Glutamatergic neuron (in vitro differentiated cells): Measurements from ENCODE around the gene PMPCB. TPM values are rescaled to one million over a fixed set of nuclear protein-coding genes. Genes with fewer than 3 reads are reported as not detected.
"Not testable (repeated sequence)": the region's sequence is repeated elsewhere in the genome, so short reads cannot be mapped to it uniquely, and the experiment has no call there.

Experiments used
- DNase-seq: peaks from one replicate; pipeline ENCODE4 v3.0.0; 2022
- H3K27ac Mint-ChIP-seq: one replicate; pipeline ENCODE4 v1.8.0; 2020; ENCODE audit warnings: mild to moderate bottlenecking, mixed read lengths, inconsistent platforms; ENCODE audit not compliant: unreplicated experiment
- H3K27me3 Mint-ChIP-seq: one replicate; pipeline ENCODE4 v1.8.0; 2020; ENCODE audit warnings: mild to moderate bottlenecking, moderate library complexity, mixed read lengths, inconsistent platforms; ENCODE audit not compliant: unreplicated experiment
- H3K36me3 Mint-ChIP-seq: one replicate; pipeline ENCODE4 v1.8.0; 2020; ENCODE audit warnings: mild to moderate bottlenecking, mixed read lengths, inconsistent platforms; ENCODE audit not compliant: unreplicated experiment
- H3K4me1 Mint-ChIP-seq: one replicate; pipeline ENCODE4 v1.8.0; 2020; ENCODE audit warnings: mild to moderate bottlenecking, low read depth, mixed read lengths, inconsistent platforms; ENCODE audit not compliant: unreplicated experiment
- H3K4me3 Mint-ChIP-seq: one replicate; pipeline ENCODE4 v1.8.0; 2020; ENCODE audit warnings: mild to moderate bottlenecking, mixed read lengths, inconsistent platforms; ENCODE audit not compliant: unreplicated experiment
- H3K9me3 Mint-ChIP-seq: one replicate; pipeline ENCODE4 v1.8.0; 2020; ENCODE audit warnings: mild to moderate bottlenecking, moderate library complexity, mixed read lengths, inconsistent platforms; ENCODE audit not compliant: unreplicated experiment
- total RNA-seq: library from RNA; stranded (reverse); fragmentation: NEBNext Ultra II Directional; extraction: Animal tissue kit (Norgen Biotek cat#: 25700); gene quantifications from one replicate; pipeline ENCODE4 v1.2.1, GENCODE V29; 2021; ENCODE audit not compliant: unreplicated experiment
- TF ChIP-seq, protein P1 (sequence below): fragments of 200-600 bp; sonication (generic); IDR thresholded peaks from one replicate; pipeline ENCODE4 v1.5.0; 2021; ENCODE audit not compliant: partially characterized antibody, unreplicated experiment

PMPCB gene
- total RNA-seq, 1 donor from 2014 or later, result 59.8 TPM

DNA sequence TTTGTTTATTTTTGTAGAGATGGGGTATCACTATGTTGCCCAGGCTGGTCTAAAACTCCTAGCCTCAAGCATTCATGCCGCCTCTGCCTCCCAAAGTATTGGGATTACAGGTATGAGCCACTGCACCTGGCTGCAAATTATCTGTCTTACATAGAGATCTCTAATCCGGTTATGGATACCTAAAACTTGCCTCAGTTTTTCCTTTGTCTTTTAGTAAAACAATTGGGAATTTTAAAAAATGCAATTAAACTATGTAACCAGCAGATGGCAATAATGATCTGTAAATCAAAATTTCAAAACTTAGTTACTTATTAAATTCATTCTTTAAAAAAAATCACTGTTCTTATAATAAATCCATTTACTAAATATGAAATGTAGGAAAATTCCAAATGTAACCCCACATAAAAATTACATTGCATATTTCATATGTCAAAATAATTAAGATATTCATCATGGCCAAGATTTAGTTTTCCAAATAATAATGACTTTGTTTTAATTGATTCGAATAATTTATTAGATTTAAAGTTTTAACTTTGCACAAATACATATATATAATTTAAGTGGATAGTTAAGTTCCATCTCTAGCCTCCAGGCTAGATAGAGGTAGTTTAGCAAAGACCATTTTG, 14.3 kb upstream of the PMPCB start:
- TF ChIP-seq, protein P1, sequence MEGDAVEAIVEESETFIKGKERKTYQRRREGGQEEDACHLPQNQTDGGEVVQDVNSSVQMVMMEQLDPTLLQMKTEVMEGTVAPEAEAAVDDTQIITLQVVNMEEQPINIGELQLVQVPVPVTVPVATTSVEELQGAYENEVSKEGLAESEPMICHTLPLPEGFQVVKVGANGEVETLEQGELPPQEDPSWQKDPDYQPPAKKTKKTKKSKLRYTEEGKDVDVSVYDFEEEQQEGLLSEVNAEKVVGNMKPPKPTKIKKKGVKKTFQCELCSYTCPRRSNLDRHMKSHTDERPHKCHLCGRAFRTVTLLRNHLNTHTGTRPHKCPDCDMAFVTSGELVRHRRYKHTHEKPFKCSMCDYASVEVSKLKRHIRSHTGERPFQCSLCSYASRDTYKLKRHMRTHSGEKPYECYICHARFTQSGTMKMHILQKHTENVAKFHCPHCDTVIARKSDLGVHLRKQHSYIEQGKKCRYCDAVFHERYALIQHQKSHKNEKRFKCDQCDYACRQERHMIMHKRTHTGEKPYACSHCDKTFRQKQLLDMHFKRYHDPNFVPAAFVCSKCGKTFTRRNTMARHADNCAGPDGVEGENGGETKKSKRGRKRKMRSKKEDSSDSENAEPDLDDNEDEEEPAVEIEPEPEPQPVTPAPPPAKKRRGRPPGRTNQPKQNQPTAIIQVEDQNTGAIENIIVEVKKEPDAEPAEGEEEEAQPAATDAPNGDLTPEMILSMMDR, result peak; percentile 16
- H3K9me3 Mint-ChIP-seq, H3K36me3 Mint-ChIP-seq, H3K4me1 Mint-ChIP-seq, H3K4me3 Mint-ChIP-seq, H3K27ac Mint-ChIP-seq, DNase-seq: not testable (repeated sequence)
- H3K27me3 Mint-ChIP-seq, result peaks cover 12% of the 10 kb centered on the region

DNA sequence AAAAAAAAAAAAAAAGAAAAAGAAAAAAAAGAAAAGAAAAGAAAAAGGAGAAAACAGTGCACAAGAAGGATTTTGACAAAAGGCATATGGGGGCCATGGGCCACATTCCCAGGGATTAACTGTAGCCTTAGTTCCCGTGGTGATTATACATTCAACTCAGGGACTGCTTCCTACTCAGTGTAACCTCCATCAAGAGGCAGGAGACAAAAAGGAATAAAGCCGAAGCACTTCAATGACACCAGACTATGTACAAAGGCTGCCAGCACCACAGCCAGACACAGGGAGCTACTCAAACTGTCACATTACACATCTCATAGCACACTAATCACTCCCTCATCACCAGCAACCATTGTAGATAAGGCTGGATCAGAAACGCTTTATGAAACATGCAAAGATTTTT, 5.1 kb upstream of the PMPCB start:
- Mint-ChIP-seq H3K4me3 (no peak overlapping the region), H3K27ac (no peak overlapping the region), H3K36me3 (no peaks in the 10 kb centered on the region), H3K4me1 (peaks cover 5% of the 10 kb centered on the region), H3K27me3 (peaks cover 3% of the 10 kb centered on the region), H3K9me3 (no peaks in the 10 kb centered on the region)
- DNase-seq, result no peak
- TF ChIP-seq, protein P1, result no peak

DNA sequence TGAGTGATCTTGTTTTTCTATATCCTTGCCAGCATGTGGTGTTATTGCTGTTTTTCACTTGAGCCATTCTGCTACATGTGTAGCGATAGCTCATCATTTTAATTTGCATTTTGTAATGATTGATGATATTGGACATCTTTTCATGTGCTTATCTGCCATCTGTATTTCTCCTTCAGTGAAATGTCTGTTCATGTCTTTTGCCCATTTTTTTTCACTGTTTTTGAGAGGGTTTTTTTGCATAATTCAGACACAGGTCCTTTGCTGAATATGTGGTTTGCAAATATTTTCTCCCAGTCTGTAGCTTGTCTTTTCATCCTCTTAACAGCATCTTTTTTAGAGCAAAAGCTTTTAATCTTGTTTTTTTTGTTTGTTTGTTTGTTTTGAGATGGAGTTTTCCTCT, 3.7 kb upstream of the PMPCB start:
- Mint-ChIP-seq H3K27me3 (peaks cover 3% of the 10 kb centered on the region), H3K9me3 (no peaks in the 10 kb centered on the region), H3K4me1 (peaks cover 11% of the 10 kb centered on the region), H3K4me3 (no peak overlapping the region), H3K36me3 (no peaks in the 10 kb centered on the region), H3K27ac (no peak overlapping the region)
- TF ChIP-seq, protein P1, result no peak
- no peak for DNase-seq

DNA sequence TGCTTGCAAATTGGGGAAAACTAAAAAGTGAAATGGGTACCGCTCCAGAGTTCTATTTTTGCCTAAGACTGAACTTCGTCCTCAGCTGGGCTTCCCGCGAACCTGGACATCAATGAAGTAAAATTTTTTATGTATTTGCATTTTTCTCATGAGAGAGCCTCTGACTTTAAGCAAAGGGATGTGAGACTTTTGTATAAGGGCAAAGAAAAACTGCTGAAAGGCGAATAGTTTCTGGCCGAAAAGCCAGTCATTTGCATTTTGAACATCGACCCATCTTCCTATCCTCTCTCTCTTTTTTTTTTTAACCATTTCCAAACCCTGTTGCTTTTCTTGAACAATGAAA, 573 bp downstream of the PMPCB start:
- TF ChIP-seq, protein P1, result no peak
- Mint-ChIP-seq H3K27me3 (peaks cover 1% of the 10 kb centered on the region), H3K9me3 (no peaks in the 10 kb centered on the region), H3K27ac (peak overlapping the region; percentile 85), H3K4me1 (peaks cover 11% of the 10 kb centered on the region), H3K36me3 (no peaks in the 10 kb centered on the region), H3K4me3 (peak overlapping the region; percentile 93)
- DNase-seq, result no peak

DNA sequence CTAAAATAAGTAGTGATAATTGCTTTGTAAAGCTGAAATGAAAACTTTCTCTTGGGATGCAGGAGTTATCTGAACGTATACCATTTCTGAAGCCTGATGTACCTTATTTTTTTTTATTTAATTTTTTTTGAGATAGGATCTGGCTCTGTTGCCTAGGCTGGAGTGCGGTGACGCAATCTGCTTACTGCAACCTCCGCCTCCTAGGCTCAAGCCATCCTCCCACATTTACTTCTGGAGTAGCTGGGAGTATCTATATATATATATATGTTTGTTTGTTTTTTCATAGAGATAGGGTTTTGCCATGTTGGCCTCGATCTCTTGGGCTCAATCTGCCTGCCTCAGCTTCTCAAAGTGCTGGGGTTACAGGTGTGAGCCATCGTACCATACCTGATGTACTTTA, 2.4 kb downstream of the PMPCB start:
- H3K27ac Mint-ChIP-seq, result no peak overlapping the region
- H3K9me3 Mint-ChIP-seq, result no peaks in the 10 kb centered on the region
- H3K36me3 Mint-ChIP-seq, result no peaks in the 10 kb centered on the region
- TF ChIP-seq, protein P1, result no peak
- DNase-seq, result no peak
- peaks cover 11% of the 10 kb centered on the region for H3K4me1 Mint-ChIP-seq
- H3K27me3 Mint-ChIP-seq, result peaks cover 1% of the 10 kb centered on the region
- no peak overlapping the region for H3K4me3 Mint-ChIP-seq
